ENCODE results near the gene CREB3L2.
"Not testable (repeated sequence)": the region's sequence is repeated elsewhere in the genome, so short reads cannot be mapped to it uniquely, and the experiment has no call there.

CREB3L2 gene

DNA sequence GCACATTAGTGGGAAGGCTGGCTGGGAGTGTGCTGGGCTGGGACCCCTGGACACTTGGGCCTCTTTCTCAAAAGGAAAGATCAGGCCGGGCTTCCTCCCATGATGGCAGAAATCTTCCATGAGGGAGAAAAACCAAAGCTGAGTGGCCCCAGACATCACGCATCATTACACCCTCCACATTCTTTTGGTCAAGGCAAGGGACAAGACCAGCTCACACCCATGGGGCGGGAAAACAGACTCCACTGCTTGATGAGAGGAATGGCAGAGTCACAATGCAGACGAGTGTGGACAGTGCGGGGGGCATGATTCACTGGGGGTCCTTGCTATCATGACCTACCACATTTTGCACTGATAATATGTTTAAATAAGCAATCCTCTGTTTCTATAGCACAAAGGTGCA is 73.3 kb downstream of the CREB3L2 start:
- TF ChIP-seq, protein P1, sequence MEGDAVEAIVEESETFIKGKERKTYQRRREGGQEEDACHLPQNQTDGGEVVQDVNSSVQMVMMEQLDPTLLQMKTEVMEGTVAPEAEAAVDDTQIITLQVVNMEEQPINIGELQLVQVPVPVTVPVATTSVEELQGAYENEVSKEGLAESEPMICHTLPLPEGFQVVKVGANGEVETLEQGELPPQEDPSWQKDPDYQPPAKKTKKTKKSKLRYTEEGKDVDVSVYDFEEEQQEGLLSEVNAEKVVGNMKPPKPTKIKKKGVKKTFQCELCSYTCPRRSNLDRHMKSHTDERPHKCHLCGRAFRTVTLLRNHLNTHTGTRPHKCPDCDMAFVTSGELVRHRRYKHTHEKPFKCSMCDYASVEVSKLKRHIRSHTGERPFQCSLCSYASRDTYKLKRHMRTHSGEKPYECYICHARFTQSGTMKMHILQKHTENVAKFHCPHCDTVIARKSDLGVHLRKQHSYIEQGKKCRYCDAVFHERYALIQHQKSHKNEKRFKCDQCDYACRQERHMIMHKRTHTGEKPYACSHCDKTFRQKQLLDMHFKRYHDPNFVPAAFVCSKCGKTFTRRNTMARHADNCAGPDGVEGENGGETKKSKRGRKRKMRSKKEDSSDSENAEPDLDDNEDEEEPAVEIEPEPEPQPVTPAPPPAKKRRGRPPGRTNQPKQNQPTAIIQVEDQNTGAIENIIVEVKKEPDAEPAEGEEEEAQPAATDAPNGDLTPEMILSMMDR (IDR thresholded peaks at IDR 0.05; ENCODE audit: extremely low read depth, missing control alignments), result no peak
- DNase-seq (ENCODE audit: low spot score), result no peak

DNA sequence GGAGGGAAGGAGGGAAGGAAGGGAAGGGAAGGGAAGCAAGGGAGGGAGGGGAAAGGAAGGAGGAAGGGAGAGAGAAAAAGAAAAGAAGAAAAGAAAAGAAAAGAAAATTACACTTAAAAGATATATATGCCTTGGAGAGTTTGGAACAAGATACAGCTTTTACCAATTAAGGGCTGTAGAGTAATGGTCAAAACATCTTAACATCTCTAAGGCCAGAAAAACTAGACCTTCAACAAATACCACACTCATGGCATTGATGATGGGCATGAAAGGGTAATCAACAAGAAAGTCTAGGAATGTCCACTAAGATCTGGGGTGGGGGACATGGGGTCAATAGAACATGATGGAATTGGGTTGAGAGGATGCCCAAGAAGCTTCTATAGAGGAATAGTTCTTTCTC is 74.5 kb downstream of the CREB3L2 start:
- TF ChIP-seq, protein P1 (IDR thresholded peaks at IDR 0.05; ENCODE audit: extremely low read depth, missing control alignments), result no peak
- DNase-seq (ENCODE audit: low spot score), result no peak

DNA sequence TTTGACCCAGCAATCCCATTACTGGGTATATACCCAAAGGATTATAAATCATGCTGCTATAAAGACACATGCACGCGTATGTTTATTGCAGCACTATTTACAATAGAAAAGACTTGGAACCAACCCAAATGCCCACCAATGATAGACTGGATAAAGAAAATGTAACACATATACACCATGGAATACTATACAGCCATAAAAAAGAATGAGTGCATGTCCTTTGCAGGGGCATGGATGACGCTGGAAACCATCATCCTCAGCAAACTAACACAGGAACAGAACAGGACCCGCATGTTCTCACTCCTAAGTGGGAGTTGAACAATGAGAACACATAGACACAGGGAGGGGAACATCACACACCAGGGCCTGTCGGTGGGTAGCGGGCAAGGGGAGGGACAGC is 75.7 kb downstream of the CREB3L2 start:
- not testable (repeated sequence) for DNase-seq (ENCODE audit: low spot score)

DNA sequence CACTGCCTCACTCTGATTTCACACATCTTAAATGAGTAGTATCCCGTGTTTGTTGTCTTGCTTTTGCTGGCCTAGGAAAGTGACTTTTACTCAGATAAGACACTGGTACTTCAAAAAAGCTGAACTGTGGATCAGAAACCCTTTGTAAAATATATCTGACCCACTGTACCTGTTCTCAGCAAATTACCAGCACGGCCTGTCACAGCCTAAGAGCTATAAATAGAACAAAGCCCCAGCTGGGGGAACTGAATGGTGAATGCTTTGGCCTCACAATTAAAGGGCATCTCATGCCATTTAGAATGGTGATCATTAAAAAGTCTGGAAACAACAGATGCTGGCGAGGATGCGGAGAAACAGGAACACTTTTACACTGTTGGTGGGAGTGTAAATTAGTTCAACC is 76.1 kb downstream of the CREB3L2 start:
- no peak for DNase-seq (ENCODE audit: low spot score)
- TF ChIP-seq, protein P1 (IDR thresholded peaks at IDR 0.05; ENCODE audit: extremely low read depth, missing control alignments), result no peak

DNA sequence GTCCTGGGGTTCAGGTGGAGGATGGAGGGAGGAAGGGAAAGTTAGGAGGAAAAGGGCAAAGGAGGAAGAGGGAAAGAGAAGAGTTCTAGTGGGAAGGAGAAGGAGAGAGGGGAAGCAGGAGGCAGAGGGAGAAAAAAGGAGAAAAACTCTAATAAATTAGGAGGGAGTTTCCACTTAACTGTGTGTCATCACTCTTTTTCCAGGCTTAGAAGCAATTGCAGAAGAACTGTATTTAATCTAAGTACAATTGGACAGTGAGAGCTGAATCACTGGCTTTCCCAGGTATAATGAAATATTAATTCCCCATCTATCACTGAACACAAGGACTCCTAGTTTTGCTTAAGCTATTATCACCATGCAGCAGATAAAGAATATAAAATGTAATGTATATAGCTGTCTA is 76.8 kb downstream of the CREB3L2 start:
- TF ChIP-seq, protein P1 (IDR thresholded peaks at IDR 0.05; ENCODE audit: extremely low read depth, missing control alignments), result no peak
- DNase-seq (ENCODE audit: low spot score), result no peak

DNA sequence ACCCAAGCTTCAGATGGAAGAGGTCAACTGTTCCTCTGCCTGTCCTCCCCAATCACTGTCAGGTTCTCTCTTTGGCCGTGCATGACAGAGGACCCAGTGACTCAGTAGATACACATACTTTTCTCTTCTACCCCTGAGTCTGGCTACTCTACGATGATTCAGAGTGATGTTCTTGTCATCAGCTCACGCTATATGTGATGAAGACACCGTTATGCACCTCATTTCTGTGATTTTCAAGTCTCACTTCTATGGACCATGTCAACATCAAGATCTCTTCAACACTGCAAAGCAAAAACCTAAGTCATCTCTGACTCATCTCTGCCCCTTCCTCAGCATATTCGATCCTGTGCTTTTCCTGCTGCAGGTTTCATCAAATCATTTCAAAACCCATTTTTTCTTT is 78.5 kb downstream of the CREB3L2 start:
- no peak for DNase-seq (ENCODE audit: low spot score)
- TF ChIP-seq, protein P1 (IDR thresholded peaks at IDR 0.05; ENCODE audit: extremely low read depth, missing control alignments), result no peak

DNA sequence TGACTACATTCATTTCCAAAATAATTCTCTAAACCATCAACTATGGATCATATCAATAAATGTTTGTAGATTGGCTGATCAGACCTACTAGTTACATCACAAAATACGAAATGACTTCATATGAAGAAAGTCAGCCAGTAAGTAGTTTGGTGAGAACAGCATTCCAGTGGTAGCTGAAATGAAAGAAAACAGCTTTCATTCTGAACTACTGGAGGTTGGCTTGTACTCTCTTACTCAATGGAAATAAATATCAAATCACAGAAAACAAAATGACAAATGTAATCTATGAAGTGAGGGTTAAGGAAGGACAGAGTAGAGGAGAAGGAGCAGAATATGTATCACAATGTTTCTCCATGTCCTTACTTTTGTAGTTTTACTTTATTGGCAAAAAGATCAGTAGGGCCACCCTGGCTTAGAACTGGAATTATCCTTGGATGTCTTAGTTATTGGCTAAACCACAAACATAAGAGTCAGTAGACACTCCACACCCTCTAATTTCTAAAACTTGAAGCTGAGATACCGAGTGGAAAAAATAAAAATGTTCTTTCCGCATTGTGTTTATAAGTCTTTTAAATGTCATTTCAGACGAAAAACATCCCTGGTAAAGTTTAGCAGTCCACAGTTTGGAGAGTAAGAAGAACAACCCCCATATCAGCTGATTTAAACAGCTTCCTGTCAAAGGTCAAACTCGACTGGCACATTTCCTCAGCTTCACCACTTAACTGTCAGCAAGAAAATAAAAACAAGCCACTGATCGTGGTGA is 81.1 kb downstream of the CREB3L2 start:
- TF ChIP-seq, protein P1 (IDR thresholded peaks at IDR 0.05; ENCODE audit: extremely low read depth, missing control alignments), result no peak
- DNase-seq (ENCODE audit: low spot score), result no peak

DNA sequence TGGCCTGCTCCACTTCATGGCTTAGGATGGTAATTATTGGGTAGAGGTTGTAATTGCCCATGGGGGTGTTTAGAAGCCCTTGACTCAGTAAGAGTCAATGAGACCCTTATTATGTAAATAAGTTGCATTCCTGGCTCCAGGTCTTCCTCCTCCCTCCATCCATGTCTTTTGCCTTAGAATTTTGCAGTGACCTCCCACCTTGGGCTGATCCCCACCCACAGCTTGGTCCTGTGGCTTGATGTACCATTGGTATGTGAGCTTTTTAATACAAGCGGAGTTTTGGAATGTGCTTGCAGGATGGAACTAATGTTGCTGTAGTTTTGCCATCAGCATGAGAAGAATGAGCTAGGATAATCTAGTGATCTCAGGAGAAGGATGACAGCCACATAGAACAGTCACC is 81.9 kb downstream of the CREB3L2 start:
- TF ChIP-seq, protein P1 (IDR thresholded peaks at IDR 0.05; ENCODE audit: extremely low read depth, missing control alignments), result no peak
- no peak for DNase-seq (ENCODE audit: low spot score)
